SJSA1 (cell line): ENCODE data around the gene DDX1. TPM values are rescaled to one million over a fixed set of nuclear protein-coding genes. Genes with fewer than 3 reads are reported as not detected.
"Not testable (repeated sequence)": the region's sequence is repeated elsewhere in the genome, so short reads cannot be mapped to it uniquely, and the experiment has no call there.

Experiments
- DNase-seq, 2 experiments: peaks; one replicate each; pipeline ENCODE4 v3.0.0-alpha.2; 2015 to 2020; ENCODE audit warnings: low spot score in 2 of 2, low read depth in 1 of 2
- H3K27ac ChIP-seq: fragments of 250-450 bp; sonication (Bioruptor Pico); 2 replicates; pipeline ENCODE4 v1.5.1; 2020; ENCODE audit warnings: mild to moderate bottlenecking, moderate library complexity
- H3K27me3 ChIP-seq: fragments of 250-450 bp; sonication (Bioruptor Pico); replicated peaks from 2 replicates; pipeline ENCODE4 v1.5.1; 2020; ENCODE audit warnings: mild to moderate bottlenecking, moderate library complexity
- H3K36me3 ChIP-seq: fragments of 250-450 bp; sonication (Bioruptor Pico); 2 replicates; pipeline ENCODE4 v1.5.1; 2020; ENCODE audit warnings: mild to moderate bottlenecking
- H3K4me1 ChIP-seq: fragments of 250-450 bp; sonication (Bioruptor Pico); replicated peaks from 2 replicates; pipeline ENCODE4 v1.6.1; 2021; ENCODE audit warnings: mild to moderate bottlenecking
- H3K4me3 ChIP-seq: fragments of 250-450 bp; sonication (Bioruptor Pico); 2 replicates; pipeline ENCODE4 v1.5.1; 2020; ENCODE audit warnings: mild to moderate bottlenecking
- H3K9me3 ChIP-seq: fragments of 250-450 bp; sonication (Bioruptor Pico); replicated peaks from 2 replicates; pipeline ENCODE4 v1.5.1; 2020; ENCODE audit warnings: mild to moderate bottlenecking
- total RNA-seq: library from RNA; depleted of rRNA; stranded (reverse); fragments of >200 nt; shearing (Covaris generic); gene quantifications from 2 replicates; pipeline ENCODE4 v1.2.3, GENCODE V29; 2014

The DDX1 gene
- total RNA-seq, 1 experiment from 2014 or later = 140 TPM

DNA sequence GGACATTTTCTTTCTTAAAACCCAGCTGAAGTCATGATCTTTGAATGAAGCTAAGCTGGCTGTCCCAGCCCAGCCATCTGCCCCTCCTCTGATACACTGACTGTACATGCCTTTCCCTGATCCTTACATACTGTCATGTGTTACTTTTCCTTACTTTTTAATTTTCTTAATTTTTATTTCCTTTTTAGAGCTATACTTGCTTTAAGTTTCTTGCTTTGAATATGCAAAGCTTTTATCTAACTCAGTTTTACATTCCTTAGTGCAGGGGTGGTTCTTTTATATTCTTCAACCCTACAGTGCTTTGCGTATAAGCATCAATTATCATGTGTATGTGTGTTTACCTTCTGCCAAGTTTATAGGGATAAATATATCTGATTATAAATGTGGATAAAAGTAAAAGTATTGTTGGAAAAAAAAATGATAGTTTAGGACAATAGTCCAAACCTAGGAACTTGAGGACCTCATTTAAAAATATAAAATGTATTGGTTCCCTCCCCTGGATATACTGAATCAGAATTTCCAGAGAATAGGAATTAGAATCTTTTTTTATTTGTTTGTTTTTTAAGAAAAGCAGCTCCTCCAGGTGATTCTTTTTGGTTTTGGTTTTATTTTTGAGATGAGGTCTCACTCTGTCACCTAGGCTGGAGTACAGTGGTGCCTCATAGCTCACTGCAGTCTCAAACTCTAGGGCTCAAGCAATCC, 17.8 kb downstream of the DDX1 start:
- Histone ChIP-seq H3K27ac (no peak overlapping the region), H3K9me3 (no peaks in the 10 kb centered on the region), H3K27me3 (no peaks in the 10 kb centered on the region), H3K4me1 (no peaks in the 10 kb centered on the region), H3K4me3 (no peak overlapping the region), H3K36me3 (peaks cover 66% of the 10 kb centered on the region)
- no peak for DNase-seq

DNA sequence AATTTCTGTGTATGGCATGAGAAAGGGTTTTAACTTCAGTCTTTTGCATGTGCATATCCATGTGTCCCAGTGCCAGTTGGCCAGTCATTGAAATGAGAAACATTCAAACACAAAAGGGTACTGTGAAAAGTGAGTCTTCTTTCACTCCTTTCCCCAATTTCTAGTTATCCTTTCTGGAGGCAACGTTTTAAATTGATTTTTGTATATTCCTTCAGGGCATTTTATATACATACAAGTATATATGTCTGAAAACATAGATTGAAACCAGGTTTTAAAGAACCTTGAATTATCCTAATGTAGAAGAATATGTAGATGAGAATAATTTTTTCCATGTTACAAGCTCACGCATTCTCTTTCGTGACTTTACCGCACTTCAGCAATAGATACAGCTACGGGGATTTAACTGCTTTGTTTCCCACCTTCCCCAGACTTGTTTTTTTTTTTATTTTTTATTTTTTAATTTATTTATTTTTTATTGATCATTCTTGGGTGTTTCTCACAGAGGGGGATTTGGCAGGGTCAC, 18.8 kb downstream of the DDX1 start:
- Histone ChIP-seq H3K36me3 (peaks cover 64% of the 10 kb centered on the region), H3K4me3 (no peak overlapping the region), H3K27ac (no peak overlapping the region), H3K27me3 (no peaks in the 10 kb centered on the region), H3K4me1 (no peaks in the 10 kb centered on the region), H3K9me3 (no peaks in the 10 kb centered on the region)
- DNase-seq = no peak

DNA sequence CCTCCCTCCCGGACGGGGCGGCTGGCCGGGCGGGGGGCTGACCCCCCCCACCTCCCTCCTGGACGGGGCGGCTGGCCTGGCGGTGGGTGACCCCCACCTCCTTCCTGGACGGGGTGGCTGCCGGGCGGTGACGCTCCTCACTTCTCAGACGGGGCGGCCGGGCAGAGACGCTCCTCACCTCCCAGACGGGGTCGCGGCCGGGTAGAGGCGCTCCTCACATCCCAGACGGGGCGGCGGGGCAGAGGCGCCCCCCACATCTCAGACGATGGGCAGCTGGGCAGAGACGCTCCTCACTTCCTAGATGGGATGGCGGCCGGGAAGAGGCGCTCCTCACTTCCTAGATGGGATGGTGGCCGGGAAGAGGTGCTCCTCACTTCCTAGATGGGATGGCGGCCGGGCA, 20.4 kb downstream of the DDX1 start:
- H3K9me3 ChIP-seq, H3K4me3 ChIP-seq, H3K27ac ChIP-seq, H3K4me1 ChIP-seq, DNase-seq, H3K27me3 ChIP-seq: not testable (repeated sequence)
- H3K36me3 ChIP-seq = peaks cover 57% of the 10 kb centered on the region

- Histone ChIP-seq H3K27me3 (no peaks in the 10 kb centered on the region), H3K36me3 (peaks cover 56% of the 10 kb centered on the region), H3K4me3 (no peak overlapping the region), H3K9me3 (no peaks in the 10 kb centered on the region), H3K4me1 (no peaks in the 10 kb centered on the region), H3K27ac (no peak overlapping the region)
- no peak for DNase-seq
Measured at GRCh38 chr2:15613736-15614429, 22.2 kb downstream of the DDX1 start.

DNA sequence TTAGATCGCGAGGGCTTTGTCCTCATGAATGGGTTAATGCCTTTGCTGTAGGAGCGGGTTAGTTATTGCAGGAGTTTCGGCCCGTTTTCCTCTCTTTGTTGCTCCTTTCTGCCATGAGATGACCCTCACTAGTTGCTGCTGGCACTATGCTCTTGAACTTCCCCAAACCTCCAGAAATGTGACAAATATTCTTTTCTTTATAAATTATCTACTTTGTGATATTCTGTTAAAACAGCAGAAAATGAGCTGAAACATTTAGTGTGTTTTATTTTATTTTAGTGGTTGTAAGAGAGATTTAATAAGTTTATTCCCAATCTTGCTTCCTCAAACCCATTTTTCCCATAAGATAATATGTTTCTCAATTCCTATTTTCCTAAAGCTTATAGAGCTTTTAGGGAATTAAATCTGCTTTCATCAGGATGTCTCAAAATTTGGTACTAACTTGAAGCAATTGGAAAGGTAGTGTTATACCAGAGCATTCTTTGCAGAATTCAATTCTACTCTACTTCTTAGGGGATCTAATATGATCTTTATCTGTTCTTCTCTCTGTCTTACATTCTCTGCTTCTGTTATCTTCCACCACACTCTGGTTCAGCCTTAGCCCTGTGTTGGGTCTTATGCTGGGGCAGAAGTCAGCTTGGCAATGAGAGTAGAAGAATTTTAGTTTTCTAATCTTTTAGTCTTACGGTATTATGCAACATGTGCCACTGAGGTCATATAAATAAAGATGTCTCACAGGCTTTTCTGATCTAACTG, 23.1 kb downstream of the DDX1 start:
- no peak for DNase-seq
- no peaks in the 10 kb centered on the region for H3K4me1 ChIP-seq
- H3K27me3 ChIP-seq = no peaks in the 10 kb centered on the region
- H3K27ac ChIP-seq = no peak overlapping the region
- no peaks in the 10 kb centered on the region for H3K9me3 ChIP-seq
- peaks cover 56% of the 10 kb centered on the region for H3K36me3 ChIP-seq
- H3K4me3 ChIP-seq = no peak overlapping the region

GRCh38 chr2:15615301-15615920, 23.7 kb downstream of the DDX1 start:
- H3K4me3 ChIP-seq = no peak overlapping the region
- DNase-seq = no peak
- no peak overlapping the region for H3K27ac ChIP-seq
- H3K9me3 ChIP-seq = no peaks in the 10 kb centered on the region
- peaks cover 56% of the 10 kb centered on the region for H3K36me3 ChIP-seq
- H3K27me3 ChIP-seq = no peaks in the 10 kb centered on the region
- H3K4me1 ChIP-seq = no peaks in the 10 kb centered on the region

DNA sequence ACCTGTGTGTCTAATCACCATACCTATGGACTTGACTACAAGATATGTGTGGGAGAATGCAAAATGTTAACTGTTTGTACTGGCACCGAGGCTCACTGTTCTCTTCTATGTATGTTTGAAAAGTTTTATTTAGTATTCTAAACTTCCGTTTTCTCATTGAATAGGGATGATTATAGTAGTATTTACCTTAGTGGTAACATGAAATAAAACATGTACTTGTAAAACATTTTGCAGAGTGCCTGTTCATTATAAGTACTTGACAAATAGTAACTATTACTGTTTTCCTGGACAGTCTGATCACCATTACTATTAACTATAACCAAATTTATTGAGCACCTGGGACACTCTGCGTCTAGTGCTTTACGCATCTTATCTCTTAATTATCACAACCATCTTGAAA, 24.8 kb downstream of the DDX1 start:
- Histone ChIP-seq H3K36me3 (peaks cover 65% of the 10 kb centered on the region), H3K9me3 (no peaks in the 10 kb centered on the region), H3K27me3 (no peaks in the 10 kb centered on the region), H3K4me3 (no peak overlapping the region), H3K27ac (no peak overlapping the region), H3K4me1 (no peaks in the 10 kb centered on the region)
- no peak for DNase-seq

- H3K36me3 ChIP-seq = peaks cover 72% of the 10 kb centered on the region
- DNase-seq = no peak
- no peaks in the 10 kb centered on the region for H3K4me1 ChIP-seq
- no peaks in the 10 kb centered on the region for H3K9me3 ChIP-seq
- H3K27ac ChIP-seq = no peak overlapping the region
- H3K27me3 ChIP-seq = no peaks in the 10 kb centered on the region
- H3K4me3 ChIP-seq = no peak overlapping the region
Measured at GRCh38 chr2:15616850-15617777, 25.4 kb downstream of the DDX1 start.

- H3K27me3 ChIP-seq = no peaks in the 10 kb centered on the region
- H3K9me3 ChIP-seq = no peaks in the 10 kb centered on the region
- H3K36me3 ChIP-seq = peaks cover 79% of the 10 kb centered on the region
- H3K4me1 ChIP-seq = no peaks in the 10 kb centered on the region
- no peak for DNase-seq
- no peak overlapping the region for H3K27ac ChIP-seq
- no peak overlapping the region for H3K4me3 ChIP-seq
Measured at GRCh38 chr2:15617778-15618448, 26.2 kb downstream of the DDX1 start.

GRCh38 chr2:15618449-15618855, 26.8 kb downstream of the DDX1 start:
- H3K4me1 ChIP-seq = no peaks in the 10 kb centered on the region
- no peak overlapping the region for H3K4me3 ChIP-seq
- H3K9me3 ChIP-seq = no peaks in the 10 kb centered on the region
- peaks cover 84% of the 10 kb centered on the region for H3K36me3 ChIP-seq
- no peaks in the 10 kb centered on the region for H3K27me3 ChIP-seq
- no peak overlapping the region for H3K27ac ChIP-seq
- DNase-seq = no peak

- Histone ChIP-seq H3K27me3 (no peaks in the 10 kb centered on the region), H3K4me3 (no peak overlapping the region), H3K36me3 (peaks cover 86% of the 10 kb centered on the region), H3K9me3 (no peaks in the 10 kb centered on the region), H3K4me1 (no peaks in the 10 kb centered on the region), H3K27ac (no peak overlapping the region)
- DNase-seq = no peak
Measured at GRCh38 chr2:15619076-15619475, 27.4 kb downstream of the DDX1 start.

- Histone ChIP-seq H3K9me3 (no peaks in the 10 kb centered on the region), H3K4me1 (no peaks in the 10 kb centered on the region), H3K36me3 (peaks cover 87% of the 10 kb centered on the region), H3K4me3 (no peak overlapping the region), H3K27ac (no peak overlapping the region), H3K27me3 (no peaks in the 10 kb centered on the region)
- no peak for DNase-seq
Measured at GRCh38 chr2:15619510-15619909, 27.8 kb downstream of the DDX1 start.
